PC-9 (cell line): ENCODE measurements around the gene CBX7. TPM values are rescaled to one million over a fixed set of nuclear protein-coding genes. Genes with fewer than 3 reads are reported as not detected.

Source experiments
- BruUV-seq: library from RNA; stranded (reverse); fragments of 400-500 nt; replicated peaks from 2 replicates; lab custom pipeline; 2021; lab: Mats Ljungman, UMichigan
- CTCF ChIA-PET: fragments of 300-600 bp; sonication (Branson Sonifier 250); formaldehyde crosslinking; loops from one replicate; lab custom pipeline; 2022; ENCODE audit warnings: antibody characterized with exemption; lab: Charles Lee
- POLR2A ChIA-PET: fragments of 300-600 bp; sonication (Branson Sonifier 250); formaldehyde crosslinking; loops from one replicate; lab custom pipeline; 2022; ENCODE audit warnings: antibody characterized with exemption; ENCODE audit not compliant: unreplicated experiment; lab: Charles Lee
- DNase-seq, 2 experiments: peaks; one replicate each; pipeline versions ENCODE4 v3.0.0 to v3.0.0-alpha.2; 2015 to 2022; ENCODE audit warnings: mixed read lengths in 1 of 2
- H2AFZ ChIP-seq: fragments of 200-600 bp; sonication (generic); 2 replicates; pipeline ENCODE4 v1.8.1; 2017; ENCODE audit warnings: antibody characterized with exemption
- H3F3A ChIP-seq: fragments of 200-600 bp; sonication (generic); 2 replicates; pipeline ENCODE4 v1.8.1; 2017; ENCODE audit warnings: antibody characterized with exemption, mild to moderate bottlenecking, low read depth; ENCODE audit not compliant: insufficient read depth
- H3K27ac ChIP-seq: fragments of 200-600 bp; sonication (generic); 2 replicates; pipeline ENCODE4 v1.6.1; 2016; ENCODE audit warnings: mixed run types
- H3K27me3 ChIP-seq: fragments of 200-600 bp; sonication (generic); 2 replicates; pipeline ENCODE4 v1.6.1; 2016; ENCODE audit warnings: low read depth, mixed run types; ENCODE audit not compliant: insufficient read depth
- H3K36me3 ChIP-seq: fragments of 200-600 bp; sonication (generic); 2 replicates; pipeline ENCODE4 v1.6.1; 2016; ENCODE audit warnings: low read depth, mixed run types
- H3K4me1 ChIP-seq: fragments of 200-600 bp; sonication (generic); replicated peaks from 2 replicates; pipeline ENCODE4 v1.6.1; 2016; ENCODE audit warnings: mixed run types; ENCODE audit not compliant: insufficient read depth
- H3K4me2 ChIP-seq: fragments of 200-600 bp; sonication (generic); 2 replicates; pipeline ENCODE4 v1.6.1; 2017; ENCODE audit warnings: mixed run types
- H3K4me3 ChIP-seq: fragments of 200-600 bp; sonication (generic); 2 replicates; pipeline ENCODE4 v1.6.1; 2016; ENCODE audit warnings: mixed run types
- H3K79me2 ChIP-seq: fragments of 200-600 bp; sonication (generic); 2 replicates; pipeline ENCODE4 v1.6.1; 2017; ENCODE audit warnings: low read depth, mixed run types
- H3K9me2 ChIP-seq: fragments of 200-600 bp; sonication (generic); 2 replicates; pipeline ENCODE4 v1.8.1; 2017; ENCODE audit warnings: mild to moderate bottlenecking; ENCODE audit not compliant: insufficient read depth
- H3K9me3 ChIP-seq: fragments of 200-600 bp; sonication (generic); 2 replicates; pipeline ENCODE4 v1.8.1; 2016; ENCODE audit warnings: low read depth; ENCODE audit not compliant: insufficient read depth
- H4K20me1 ChIP-seq: fragments of 200-600 bp; sonication (generic); 2 replicates; pipeline ENCODE4 v1.8.1; 2017; ENCODE audit not compliant: insufficient read depth
- EZH2 ChIP-seq: fragments of 200-600 bp; sonication (generic); IDR thresholded peaks from 2 replicates; pipeline ENCODE4 v1.8.0; 2017; ENCODE audit warnings: antibody characterized with exemption, low read depth
- intact Hi-C: fragments of 100-400 bp; cut with micrococcal nuclease; formaldehyde crosslinking; loops from one replicate; pipeline ENCODE4 v1.10.0; 2022; ENCODE audit not compliant: unreplicated experiment
- total RNA-seq: library from RNA; stranded (reverse); gene quantifications from 2 replicates; pipeline ENCODE4 v1.2.3, GENCODE V29; 2021
- TF ChIP-seq, protein P1 (sequence below): fragments of 200-600 bp; sonication (generic); conservative IDR thresholded peaks from 2 replicates; pipeline ENCODE4 v1.6.1; 2017; ENCODE audit warnings: mixed run types, antibody characterized with exemption, mild to moderate bottlenecking, moderate library complexity

Gene CBX7
- total RNA-seq, 1 experiment from 2014 or later: 29.1 TPM

DNA sequence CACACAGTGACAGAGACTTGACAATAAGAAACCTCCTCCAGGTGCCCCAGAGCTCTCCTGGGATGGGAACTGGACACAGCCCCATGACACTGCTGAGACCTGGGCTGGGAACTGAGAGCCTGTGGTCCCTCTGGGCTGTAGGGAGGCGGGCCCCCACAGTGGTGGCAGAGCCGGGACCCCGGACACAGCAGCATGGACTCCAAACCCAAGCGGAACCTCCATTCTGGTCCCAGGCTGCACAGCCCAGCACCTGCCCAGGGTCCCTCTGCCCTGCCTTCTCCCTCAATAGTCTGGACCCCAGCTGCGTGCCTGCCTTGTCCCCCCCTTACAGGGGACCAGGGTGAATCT, 63.8 kb downstream of the CBX7 start:
- H3K36me3 ChIP-seq: no peaks in the 10 kb centered on the region
- no peak for TF ChIP-seq EZH2
- TF ChIP-seq, protein P1, sequence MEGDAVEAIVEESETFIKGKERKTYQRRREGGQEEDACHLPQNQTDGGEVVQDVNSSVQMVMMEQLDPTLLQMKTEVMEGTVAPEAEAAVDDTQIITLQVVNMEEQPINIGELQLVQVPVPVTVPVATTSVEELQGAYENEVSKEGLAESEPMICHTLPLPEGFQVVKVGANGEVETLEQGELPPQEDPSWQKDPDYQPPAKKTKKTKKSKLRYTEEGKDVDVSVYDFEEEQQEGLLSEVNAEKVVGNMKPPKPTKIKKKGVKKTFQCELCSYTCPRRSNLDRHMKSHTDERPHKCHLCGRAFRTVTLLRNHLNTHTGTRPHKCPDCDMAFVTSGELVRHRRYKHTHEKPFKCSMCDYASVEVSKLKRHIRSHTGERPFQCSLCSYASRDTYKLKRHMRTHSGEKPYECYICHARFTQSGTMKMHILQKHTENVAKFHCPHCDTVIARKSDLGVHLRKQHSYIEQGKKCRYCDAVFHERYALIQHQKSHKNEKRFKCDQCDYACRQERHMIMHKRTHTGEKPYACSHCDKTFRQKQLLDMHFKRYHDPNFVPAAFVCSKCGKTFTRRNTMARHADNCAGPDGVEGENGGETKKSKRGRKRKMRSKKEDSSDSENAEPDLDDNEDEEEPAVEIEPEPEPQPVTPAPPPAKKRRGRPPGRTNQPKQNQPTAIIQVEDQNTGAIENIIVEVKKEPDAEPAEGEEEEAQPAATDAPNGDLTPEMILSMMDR: no peak
- intact Hi-C loops: no loop called here
- H3K27me3 ChIP-seq: no peaks in the 10 kb centered on the region
- CTCF ChIA-PET: no interaction called here
- POLR2A ChIA-PET: no interaction called here
- no TSS peak for BruUV-seq
- no peaks in the 10 kb centered on the region for H3K9me2 ChIP-seq
- no peaks in the 10 kb centered on the region for H3K79me2 ChIP-seq
- no peak overlapping the region for H2AFZ ChIP-seq
- peaks cover 60% of the 10 kb centered on the region for H3K4me1 ChIP-seq
- H3K4me3 ChIP-seq: no peak overlapping the region
- no peaks in the 10 kb centered on the region for H4K20me1 ChIP-seq
- peaks cover 41% of the 10 kb centered on the region for H3F3A ChIP-seq
- no peak overlapping the region for H3K4me2 ChIP-seq
- H3K27ac ChIP-seq: 0 out of 2 replicates have a peak overlapping the region, but pooled peaks have one; percentile 71
- DNase-seq: no peak
- H3K9me3 ChIP-seq: no peaks in the 10 kb centered on the region

DNA sequence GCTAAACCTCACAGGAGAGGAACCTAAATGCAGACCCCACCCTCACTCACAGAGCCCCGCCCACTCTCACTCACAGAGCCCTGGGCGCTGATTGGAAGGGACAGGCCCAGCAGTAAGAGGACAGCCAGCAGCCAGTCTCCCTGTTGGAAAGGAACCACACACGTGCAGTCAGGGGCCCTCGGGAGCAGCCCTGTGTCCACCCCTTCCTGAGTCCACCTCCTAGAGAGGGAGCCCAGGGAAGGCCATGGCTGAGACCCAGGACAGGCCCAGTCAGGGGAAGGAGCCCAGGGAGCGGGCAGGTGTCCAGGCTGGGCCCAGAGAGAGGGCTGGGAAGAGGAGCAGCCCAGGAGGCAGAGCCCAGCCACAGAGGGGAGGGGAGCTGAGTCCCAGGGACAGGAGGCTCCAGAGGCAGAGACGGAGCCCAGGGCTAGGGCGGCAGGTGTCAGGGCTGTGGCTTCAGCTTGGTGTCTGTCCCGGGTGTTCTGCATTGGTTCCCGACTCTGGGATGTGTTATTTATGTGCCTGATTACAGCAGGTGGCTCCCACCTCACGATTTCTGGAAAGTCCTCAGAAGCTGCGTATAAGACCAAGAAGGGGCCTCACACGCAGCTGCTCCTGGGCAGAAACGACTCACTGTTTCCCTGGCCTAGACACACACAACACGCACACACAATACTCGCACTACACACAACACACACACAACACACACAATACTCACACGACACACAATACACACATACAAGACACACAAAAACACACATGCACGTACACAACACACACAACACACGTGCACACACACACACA, 64.4 kb downstream of the CBX7 start:
- Histone ChIP-seq H3K9me3 (no peaks in the 10 kb centered on the region), H3K79me2 (no peaks in the 10 kb centered on the region), H2AFZ (no peak overlapping the region), H3K36me3 (no peaks in the 10 kb centered on the region), H3F3A (peaks cover 38% of the 10 kb centered on the region), H3K4me3 (no peak overlapping the region), H3K27ac (0 out of 2 replicates have a peak overlapping the region, but pooled peaks have one; percentile 23), H3K4me1 (peaks cover 60% of the 10 kb centered on the region), H3K27me3 (no peaks in the 10 kb centered on the region), H4K20me1 (no peaks in the 10 kb centered on the region), H3K9me2 (no peaks in the 10 kb centered on the region), H3K4me2 (no peak overlapping the region; the same call in none of the 2 replicates)
- DNase-seq: no peak
- no TSS peak for BruUV-seq
- ChIA-PET POLR2A (no interaction called here), CTCF (no interaction called here)
- TF ChIP-seq, protein P1: no peak
- intact Hi-C loops: no loop called here

DNA sequence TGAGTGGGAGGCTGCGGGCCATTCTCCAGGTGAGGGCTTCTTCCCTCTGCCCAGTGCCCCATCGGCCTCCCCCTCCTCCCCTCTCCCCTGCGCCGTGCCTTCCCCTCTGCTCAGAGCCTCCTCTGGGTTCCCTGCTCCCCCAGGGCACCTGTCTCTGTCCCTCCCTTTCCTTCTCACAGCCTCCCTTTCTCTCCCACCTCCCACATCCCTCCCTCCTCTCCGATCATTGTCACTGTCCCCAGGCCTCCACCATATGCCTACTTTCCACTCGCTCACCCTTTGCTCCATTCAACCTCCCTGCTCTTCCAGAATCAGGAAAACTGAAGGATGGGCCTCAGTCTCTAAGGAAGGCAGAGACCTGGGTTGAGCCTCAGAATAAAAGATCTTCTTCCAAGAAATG, 65.4 kb downstream of the CBX7 start:
- Histone ChIP-seq H3K9me2 (no peaks in the 10 kb centered on the region), H3K27ac (peak overlapping the region; percentile 23; the same call in 1 of the 2 replicates), H4K20me1 (no peaks in the 10 kb centered on the region), H3K36me3 (no peaks in the 10 kb centered on the region), H3K9me3 (no peaks in the 10 kb centered on the region), H3K4me3 (no peak overlapping the region), H3K79me2 (no peaks in the 10 kb centered on the region), H3K4me2 (no peak overlapping the region), H2AFZ (no peak overlapping the region), H3F3A (peaks cover 31% of the 10 kb centered on the region), H3K4me1 (peaks cover 59% of the 10 kb centered on the region), H3K27me3 (no peaks in the 10 kb centered on the region)
- no TSS peak for BruUV-seq
- intact Hi-C loops: no loop called here
- ChIA-PET CTCF (no interaction called here), POLR2A (no interaction called here)
- TF ChIP-seq, protein P1: no peak
- no peak for TF ChIP-seq EZH2
- DNase-seq: no peak
